KMS-11 (cell line): ENCODE measurements around the gene SLC7A9.

Experiments
- H2AFZ ChIP-seq: fragments of 200-600 bp; sonication (generic); 2 replicates; pipeline ENCODE4 v1.6.1; 2016; ENCODE audit warnings: antibody characterized with exemption, mixed run types, low read depth
- H3K27ac ChIP-seq: fragments of 200-600 bp; sonication (generic); 2 replicates; pipeline ENCODE4 v1.6.1; 2016; ENCODE audit warnings: mild to moderate bottlenecking, mixed run types
- H3K27me3 ChIP-seq: fragments of 200-600 bp; sonication (generic); 2 replicates; pipeline ENCODE4 v1.6.1; 2017; ENCODE audit warnings: mild to moderate bottlenecking, low read depth, mixed run types, moderate library complexity; ENCODE audit not compliant: insufficient read depth
- H3K36me3 ChIP-seq: fragments of 200-600 bp; sonication (generic); 2 replicates; pipeline ENCODE4 v1.6.1; 2017; ENCODE audit warnings: mild to moderate bottlenecking, mixed run types; ENCODE audit not compliant: insufficient read depth
- H3K4me1 ChIP-seq: fragments of 200-600 bp; sonication (generic); 2 replicates; pipeline ENCODE4 v1.6.1; 2016; ENCODE audit warnings: mild to moderate bottlenecking, low read depth, mixed run types; ENCODE audit not compliant: poor library complexity, severe bottlenecking
- H3K4me2 ChIP-seq: fragments of 200-600 bp; sonication (generic); 2 replicates; pipeline ENCODE4 v1.7.0; 2016; ENCODE audit warnings: mild to moderate bottlenecking, mixed run types
- H3K4me3 ChIP-seq: fragments of 200-600 bp; sonication (generic); IDR thresholded peaks from 2 replicates; pipeline ENCODE4 v1.6.1; 2017; ENCODE audit warnings: low read depth, low read length, mixed read lengths; ENCODE audit not compliant: insufficient read depth
- H3K79me2 ChIP-seq: fragments of 200-600 bp; sonication (generic); 2 replicates; pipeline ENCODE4 v1.6.1; 2016; ENCODE audit warnings: low read depth, mixed run types; ENCODE audit not compliant: insufficient read depth
- H3K9ac ChIP-seq: fragments of 200-600 bp; sonication (generic); 2 replicates; pipeline ENCODE4 v1.6.1; 2016; ENCODE audit warnings: mild to moderate bottlenecking, mixed run types
- H4K20me1 ChIP-seq: fragments of 200-600 bp; sonication (generic); 2 replicates; pipeline ENCODE4 v1.6.1; 2016; ENCODE audit warnings: mild to moderate bottlenecking, mixed run types; ENCODE audit not compliant: insufficient read depth
- TF ChIP-seq, protein P1 (sequence below): fragments of 200-600 bp; sonication (generic); conservative IDR thresholded peaks from 2 replicates; pipeline ENCODE4 v1.6.1; 2017; ENCODE audit warnings: low read depth, mild to moderate bottlenecking, antibody characterized with exemption, low read length, moderate library complexity, mixed read lengths

The SLC7A9 gene

DNA sequence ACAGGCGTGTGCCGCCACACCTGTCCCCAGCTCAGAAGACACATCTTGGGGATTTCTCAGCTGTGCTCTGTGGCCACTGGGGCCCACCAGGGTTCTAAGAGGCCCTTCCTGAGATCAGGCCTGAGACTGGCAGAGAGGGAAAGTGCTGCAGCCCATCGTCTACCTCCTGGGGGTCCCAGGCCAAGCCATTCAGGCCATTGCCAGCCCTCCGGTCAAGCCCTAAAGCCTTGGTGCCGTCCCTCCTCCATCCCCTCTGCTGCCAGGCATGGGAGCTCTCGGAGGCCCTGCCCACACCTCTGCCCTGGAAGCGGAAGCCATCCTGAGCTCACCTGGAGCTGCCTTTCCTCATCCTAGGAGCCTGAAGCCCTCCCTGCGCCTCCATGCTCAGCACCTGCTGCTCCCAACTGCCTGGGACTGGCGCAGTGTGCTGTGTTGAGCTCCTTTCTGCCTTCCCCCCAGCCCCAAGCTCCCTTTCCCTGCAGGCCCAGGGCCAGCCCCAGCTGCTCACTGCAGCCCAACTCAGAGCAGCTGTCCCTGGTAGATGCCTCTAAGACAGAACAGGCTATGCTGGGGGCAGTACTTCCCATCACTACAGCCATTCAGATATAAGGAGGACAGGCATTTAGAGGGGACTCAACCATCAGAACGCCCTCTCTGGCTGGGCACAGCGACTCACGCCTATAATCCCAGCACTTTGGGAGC, 2.9 kb downstream of the SLC7A9 start:
- TF ChIP-seq, protein P1, sequence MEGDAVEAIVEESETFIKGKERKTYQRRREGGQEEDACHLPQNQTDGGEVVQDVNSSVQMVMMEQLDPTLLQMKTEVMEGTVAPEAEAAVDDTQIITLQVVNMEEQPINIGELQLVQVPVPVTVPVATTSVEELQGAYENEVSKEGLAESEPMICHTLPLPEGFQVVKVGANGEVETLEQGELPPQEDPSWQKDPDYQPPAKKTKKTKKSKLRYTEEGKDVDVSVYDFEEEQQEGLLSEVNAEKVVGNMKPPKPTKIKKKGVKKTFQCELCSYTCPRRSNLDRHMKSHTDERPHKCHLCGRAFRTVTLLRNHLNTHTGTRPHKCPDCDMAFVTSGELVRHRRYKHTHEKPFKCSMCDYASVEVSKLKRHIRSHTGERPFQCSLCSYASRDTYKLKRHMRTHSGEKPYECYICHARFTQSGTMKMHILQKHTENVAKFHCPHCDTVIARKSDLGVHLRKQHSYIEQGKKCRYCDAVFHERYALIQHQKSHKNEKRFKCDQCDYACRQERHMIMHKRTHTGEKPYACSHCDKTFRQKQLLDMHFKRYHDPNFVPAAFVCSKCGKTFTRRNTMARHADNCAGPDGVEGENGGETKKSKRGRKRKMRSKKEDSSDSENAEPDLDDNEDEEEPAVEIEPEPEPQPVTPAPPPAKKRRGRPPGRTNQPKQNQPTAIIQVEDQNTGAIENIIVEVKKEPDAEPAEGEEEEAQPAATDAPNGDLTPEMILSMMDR: no peak
- H3K27ac ChIP-seq: no peak overlapping the region
- no peaks in the 10 kb centered on the region for H3K27me3 ChIP-seq
- H2AFZ ChIP-seq: no peak overlapping the region
- H3K4me2 ChIP-seq: no peak overlapping the region
- H3K9ac ChIP-seq: no peak overlapping the region
- no peaks in the 10 kb centered on the region for H3K36me3 ChIP-seq
- peaks cover 11% of the 10 kb centered on the region for H3K4me1 ChIP-seq
- H4K20me1 ChIP-seq: no peaks in the 10 kb centered on the region
- H3K4me3 ChIP-seq: no peak overlapping the region
- H3K79me2 ChIP-seq: no peaks in the 10 kb centered on the region

DNA sequence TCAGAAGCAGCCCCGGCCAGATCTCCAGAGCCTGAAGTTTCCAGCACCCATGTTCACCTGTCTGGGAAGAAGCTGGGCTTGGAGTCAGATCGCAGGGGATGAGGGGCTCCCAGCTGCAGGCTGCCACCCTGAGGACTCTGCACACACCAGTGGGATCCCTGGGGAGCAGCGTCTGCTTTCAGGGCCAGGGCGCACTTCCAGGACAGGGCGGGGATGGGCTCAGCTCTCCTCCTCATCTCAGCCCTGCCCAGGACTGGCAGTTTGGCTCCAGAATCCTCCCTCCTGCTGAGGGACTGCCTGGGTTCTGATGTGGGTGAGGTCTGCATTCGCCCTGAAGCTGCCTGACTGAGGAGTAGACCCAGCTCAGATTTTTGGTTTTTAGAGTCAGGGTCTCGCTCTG, 3.5 kb downstream of the SLC7A9 start:
- peaks cover 11% of the 10 kb centered on the region for H3K4me1 ChIP-seq
- H4K20me1 ChIP-seq: no peaks in the 10 kb centered on the region
- H3K79me2 ChIP-seq: no peaks in the 10 kb centered on the region
- TF ChIP-seq, protein P1: no peak
- no peak overlapping the region for H2AFZ ChIP-seq
- H3K4me2 ChIP-seq: no peak overlapping the region
- no peak overlapping the region for H3K4me3 ChIP-seq
- no peaks in the 10 kb centered on the region for H3K36me3 ChIP-seq
- no peak overlapping the region for H3K27ac ChIP-seq
- H3K27me3 ChIP-seq: no peaks in the 10 kb centered on the region
- H3K9ac ChIP-seq: no peak overlapping the region

DNA sequence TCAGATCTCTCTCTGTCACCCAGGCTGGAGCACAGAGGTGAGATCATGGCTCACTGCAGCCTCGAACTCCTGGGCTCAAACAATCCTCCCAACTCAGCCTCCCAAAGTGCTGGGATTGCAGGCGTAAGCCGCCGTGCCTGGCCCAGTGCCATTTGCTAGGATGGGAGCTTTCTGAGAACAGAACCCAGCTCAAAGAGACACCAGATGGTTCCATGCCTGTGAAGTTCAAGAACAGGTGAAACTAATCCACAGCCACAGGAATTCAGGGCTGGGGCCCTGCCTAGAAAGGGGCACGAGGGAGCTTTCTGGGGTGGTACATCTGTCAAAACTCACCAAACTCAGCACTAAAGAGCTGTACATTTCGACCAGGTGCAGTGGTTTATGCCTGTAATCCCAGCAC, 4.2 kb downstream of the SLC7A9 start:
- Histone ChIP-seq H3K9ac (no peak overlapping the region), H3K4me3 (no peak overlapping the region), H3K36me3 (no peaks in the 10 kb centered on the region), H3K79me2 (no peaks in the 10 kb centered on the region), H3K4me1 (peaks cover 11% of the 10 kb centered on the region), H3K27me3 (no peaks in the 10 kb centered on the region), H4K20me1 (no peaks in the 10 kb centered on the region), H3K27ac (no peak overlapping the region; the same call in 1 of the 2 replicates), H2AFZ (no peak overlapping the region), H3K4me2 (no peak overlapping the region)
- TF ChIP-seq, protein P1: no peak

DNA sequence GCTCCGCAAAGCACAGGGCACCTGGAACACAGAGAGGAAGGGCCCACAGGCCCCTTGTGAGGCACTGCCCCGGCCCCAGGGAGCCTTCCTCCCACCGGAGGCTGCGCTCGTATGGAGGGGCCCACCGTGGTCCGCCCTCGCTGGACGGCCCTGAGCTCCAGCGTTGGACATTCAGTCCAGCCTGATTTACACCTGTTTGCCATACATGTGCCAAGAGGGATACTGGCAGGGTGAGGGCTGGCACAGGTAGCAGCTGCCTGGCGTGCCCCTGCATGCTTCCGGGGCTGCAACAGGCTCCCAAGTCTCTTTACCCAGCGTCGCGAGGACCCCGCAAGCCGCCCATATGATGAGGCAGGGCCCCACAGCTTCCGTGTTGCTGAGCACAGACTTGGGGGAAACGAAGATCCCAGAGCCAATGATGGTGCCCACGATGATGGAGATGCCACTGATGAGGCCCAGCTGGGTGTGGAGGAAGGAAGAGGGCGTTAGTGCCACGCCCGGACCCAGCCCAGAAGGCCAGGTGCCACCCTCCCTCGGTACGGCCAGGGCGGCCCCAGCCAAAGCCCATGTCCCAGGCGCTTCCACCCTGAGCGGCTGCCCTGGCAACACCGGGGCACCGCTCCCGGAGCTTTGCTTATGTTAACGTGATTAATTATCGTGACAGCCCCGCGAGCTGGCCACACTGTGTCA, 5.1 kb downstream of the SLC7A9 start:
- no peak overlapping the region for H3K27ac ChIP-seq
- H3K36me3 ChIP-seq: no peaks in the 10 kb centered on the region
- no peaks in the 10 kb centered on the region for H4K20me1 ChIP-seq
- H3K4me1 ChIP-seq: peaks cover 11% of the 10 kb centered on the region
- no peak overlapping the region for H3K4me2 ChIP-seq
- no peak overlapping the region for H2AFZ ChIP-seq
- TF ChIP-seq, protein P1: no peak
- no peaks in the 10 kb centered on the region for H3K27me3 ChIP-seq
- H3K4me3 ChIP-seq: no peak overlapping the region
- H3K79me2 ChIP-seq: no peaks in the 10 kb centered on the region
- no peak overlapping the region for H3K9ac ChIP-seq
